ENCODE measurements around the gene RBFOX2. TPM values are rescaled to one million over a fixed set of nuclear protein-coding genes. Genes with fewer than 3 reads are reported as not detected.

Gene RBFOX2
- total RNA-seq, 2 experiments from 2014 or later: 3.7 to 4.7 TPM

GRCh38 chr22:35884529-35884928 lies 144.1 kb downstream of the RBFOX2 start:
- no peak overlapping the region for H3K27ac Mint-ChIP-seq
- H3K4me3 Mint-ChIP-seq: no peak overlapping the region
- no peaks in the 10 kb centered on the region for H3K9me3 Mint-ChIP-seq
- no peaks in the 10 kb centered on the region for H3K36me3 Mint-ChIP-seq
- peaks cover 20% of the 10 kb centered on the region for H3K4me1 Mint-ChIP-seq
- no peak for DNase-seq
- H3K27me3 Mint-ChIP-seq: no peaks in the 10 kb centered on the region

GRCh38 chr22:35883031-35883620 lies 145.5 kb downstream of the RBFOX2 start:
- Mint-ChIP-seq H3K4me1 (peaks cover 20% of the 10 kb centered on the region), H3K27ac (peak overlapping the region; percentile 27), H3K4me3 (no peak overlapping the region), H3K36me3 (no peaks in the 10 kb centered on the region), H3K27me3 (no peaks in the 10 kb centered on the region), H3K9me3 (no peaks in the 10 kb centered on the region)
- DNase-seq: no peak

- Mint-ChIP-seq H3K27ac (no peak overlapping the region), H3K4me1 (peaks cover 20% of the 10 kb centered on the region), H3K27me3 (no peaks in the 10 kb centered on the region), H3K36me3 (no peaks in the 10 kb centered on the region), H3K4me3 (no peak overlapping the region), H3K9me3 (no peaks in the 10 kb centered on the region)
- DNase-seq: no peak
These were observed 146.2 kb downstream of the RBFOX2 start for GRCh38 chr22:35882211-35883030.

- DNase-seq: no peak
- Mint-ChIP-seq H3K4me3 (no peak overlapping the region), H3K36me3 (no peaks in the 10 kb centered on the region), H3K27me3 (no peaks in the 10 kb centered on the region), H3K4me1 (peaks cover 24% of the 10 kb centered on the region), H3K9me3 (no peaks in the 10 kb centered on the region), H3K27ac (no peak overlapping the region)
These were observed 149.3 kb downstream of the RBFOX2 start for GRCh38 chr22:35879351-35879750.

- no peaks in the 10 kb centered on the region for H3K36me3 Mint-ChIP-seq
- H3K4me3 Mint-ChIP-seq: no peak overlapping the region
- DNase-seq: no peak
- H3K4me1 Mint-ChIP-seq: peaks cover 6% of the 10 kb centered on the region
- H3K27me3 Mint-ChIP-seq: peaks cover 7% of the 10 kb centered on the region
- no peaks in the 10 kb centered on the region for H3K9me3 Mint-ChIP-seq
- no peak overlapping the region for H3K27ac Mint-ChIP-seq
These were observed 155.2 kb downstream of the RBFOX2 start for GRCh38 chr22:35873426-35873825.

GRCh38 chr22:35872451-35872850 lies 156.2 kb downstream of the RBFOX2 start:
- H3K27ac Mint-ChIP-seq: no peak overlapping the region
- no peaks in the 10 kb centered on the region for H3K36me3 Mint-ChIP-seq
- H3K27me3 Mint-ChIP-seq: peaks cover 7% of the 10 kb centered on the region
- H3K9me3 Mint-ChIP-seq: no peaks in the 10 kb centered on the region
- DNase-seq: no peak
- H3K4me3 Mint-ChIP-seq: no peak overlapping the region
- H3K4me1 Mint-ChIP-seq: peaks cover 6% of the 10 kb centered on the region

GRCh38 chr22:35870517-35871293 lies 157.9 kb downstream of the RBFOX2 start:
- Mint-ChIP-seq H3K9me3 (no peaks in the 10 kb centered on the region), H3K27ac (no peak overlapping the region), H3K4me1 (no peaks in the 10 kb centered on the region), H3K36me3 (no peaks in the 10 kb centered on the region), H3K27me3 (peaks cover 7% of the 10 kb centered on the region), H3K4me3 (no peak overlapping the region)
- DNase-seq: no peak

GRCh38 chr22:35868938-35869337 lies 159.7 kb downstream of the RBFOX2 start:
- H3K4me3 Mint-ChIP-seq: no peak overlapping the region
- H3K27me3 Mint-ChIP-seq: peaks cover 7% of the 10 kb centered on the region
- no peaks in the 10 kb centered on the region for H3K9me3 Mint-ChIP-seq
- no peak overlapping the region for H3K27ac Mint-ChIP-seq
- no peaks in the 10 kb centered on the region for H3K36me3 Mint-ChIP-seq
- DNase-seq: no peak
- H3K4me1 Mint-ChIP-seq: no peaks in the 10 kb centered on the region

- Mint-ChIP-seq H3K9me3 (no peaks in the 10 kb centered on the region), H3K27me3 (peaks cover 7% of the 10 kb centered on the region), H3K36me3 (no peaks in the 10 kb centered on the region), H3K27ac (no peak overlapping the region), H3K4me3 (no peak overlapping the region), H3K4me1 (no peaks in the 10 kb centered on the region)
- DNase-seq: no peak
These were observed 162.0 kb downstream of the RBFOX2 start for GRCh38 chr22:35866651-35867050.

- Mint-ChIP-seq H3K27ac (no peak overlapping the region), H3K4me3 (no peak overlapping the region), H3K27me3 (no peaks in the 10 kb centered on the region), H3K9me3 (no peaks in the 10 kb centered on the region), H3K36me3 (no peaks in the 10 kb centered on the region), H3K4me1 (no peaks in the 10 kb centered on the region)
- no peak for DNase-seq
These were observed 164.0 kb downstream of the RBFOX2 start for GRCh38 chr22:35864545-35865165.

- Mint-ChIP-seq H3K27ac (no peak overlapping the region), H3K27me3 (no peaks in the 10 kb centered on the region), H3K4me1 (no peaks in the 10 kb centered on the region), H3K36me3 (no peaks in the 10 kb centered on the region), H3K9me3 (no peaks in the 10 kb centered on the region), H3K4me3 (no peak overlapping the region)
- DNase-seq: no peak
These were observed 165.2 kb downstream of the RBFOX2 start for GRCh38 chr22:35863432-35863831.

GRCh38 chr22:35862697-35863096 lies 165.9 kb downstream of the RBFOX2 start:
- H3K4me3 Mint-ChIP-seq: no peak overlapping the region
- no peak overlapping the region for H3K27ac Mint-ChIP-seq
- H3K27me3 Mint-ChIP-seq: no peaks in the 10 kb centered on the region
- DNase-seq: no peak
- H3K36me3 Mint-ChIP-seq: no peaks in the 10 kb centered on the region
- no peaks in the 10 kb centered on the region for H3K9me3 Mint-ChIP-seq
- H3K4me1 Mint-ChIP-seq: no peaks in the 10 kb centered on the region

GRCh38 chr22:35861451-35861850 lies 167.2 kb downstream of the RBFOX2 start:
- Mint-ChIP-seq H3K27ac (no peak overlapping the region), H3K4me1 (no peaks in the 10 kb centered on the region)

GRCh38 chr22:35860837-35861236 lies 167.8 kb downstream of the RBFOX2 start:
- Mint-ChIP-seq H3K9me3 (no peaks in the 10 kb centered on the region), H3K36me3 (no peaks in the 10 kb centered on the region), H3K27ac (no peak overlapping the region), H3K4me1 (no peaks in the 10 kb centered on the region), H3K4me3 (no peak overlapping the region), H3K27me3 (no peaks in the 10 kb centered on the region)
- DNase-seq: no peak

More at GRCh38 chr22:35861451-35861850, 167.2 kb downstream of the RBFOX2 start:
- no peaks in the 10 kb centered on the region for H3K27me3 Mint-ChIP-seq
- no peaks in the 10 kb centered on the region for H3K36me3 Mint-ChIP-seq
- H3K4me3 Mint-ChIP-seq: no peak overlapping the region
- DNase-seq: no peak
- H3K9me3 Mint-ChIP-seq: no peaks in the 10 kb centered on the region

Measured in activated naive CD8-positive, alpha-beta T cell treated with anti-CD3 and anti-CD28 coated beads for 36 hours (primary cell).